Astrocyte of the cerebellum (primary cell): Measurements from ENCODE around the gene TRDMT1.

ENCODE experiments used
- DNase-seq: peaks from one replicate; pipeline ENCODE4 v3.0.0-alpha.2; 2011; ENCODE audit warnings: low read depth
- H3K4me3 ChIP-seq: 2 replicates; pipeline ENCODE4 v1.5.1; 2011; ENCODE audit warnings: mild to moderate bottlenecking, low read depth, low read length, moderate library complexity
- in situ Hi-C: cut with HindIII; loops from 2 replicates; pipeline ENCODE4 v1.10.0; 2017; ENCODE audit warnings: low sequenced_read_pairs
- TF ChIP-seq, protein P1 (sequence below): IDR thresholded peaks from 2 replicates; pipeline ENCODE4 v1.5.1; 2012; ENCODE audit warnings: low read length, low read depth, moderate library complexity, mild to moderate bottlenecking; ENCODE audit errors: missing control alignments

The TRDMT1 gene

DNA sequence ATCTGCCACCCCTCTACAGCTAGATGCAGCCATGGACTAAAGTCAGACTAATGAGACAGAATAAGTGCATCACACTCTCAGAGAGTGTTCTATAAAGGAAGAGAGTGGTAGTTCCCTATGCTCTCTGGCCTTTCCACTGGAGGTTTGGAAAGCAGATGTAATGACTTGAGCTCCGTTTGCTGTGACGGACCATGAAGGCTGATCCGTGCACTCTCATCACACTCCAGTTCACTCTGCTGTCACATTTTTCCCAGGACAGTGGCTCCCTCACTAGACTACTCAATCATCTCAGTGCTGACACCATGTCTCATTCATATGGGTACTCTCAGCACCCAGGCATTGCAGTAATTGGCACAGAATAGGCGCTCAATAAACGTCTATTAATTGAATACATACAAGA lies 20.4 kb downstream of the TRDMT1 start:
- no peak for DNase-seq
- in situ Hi-C loops, result no loop called here
- TF ChIP-seq, protein P1, sequence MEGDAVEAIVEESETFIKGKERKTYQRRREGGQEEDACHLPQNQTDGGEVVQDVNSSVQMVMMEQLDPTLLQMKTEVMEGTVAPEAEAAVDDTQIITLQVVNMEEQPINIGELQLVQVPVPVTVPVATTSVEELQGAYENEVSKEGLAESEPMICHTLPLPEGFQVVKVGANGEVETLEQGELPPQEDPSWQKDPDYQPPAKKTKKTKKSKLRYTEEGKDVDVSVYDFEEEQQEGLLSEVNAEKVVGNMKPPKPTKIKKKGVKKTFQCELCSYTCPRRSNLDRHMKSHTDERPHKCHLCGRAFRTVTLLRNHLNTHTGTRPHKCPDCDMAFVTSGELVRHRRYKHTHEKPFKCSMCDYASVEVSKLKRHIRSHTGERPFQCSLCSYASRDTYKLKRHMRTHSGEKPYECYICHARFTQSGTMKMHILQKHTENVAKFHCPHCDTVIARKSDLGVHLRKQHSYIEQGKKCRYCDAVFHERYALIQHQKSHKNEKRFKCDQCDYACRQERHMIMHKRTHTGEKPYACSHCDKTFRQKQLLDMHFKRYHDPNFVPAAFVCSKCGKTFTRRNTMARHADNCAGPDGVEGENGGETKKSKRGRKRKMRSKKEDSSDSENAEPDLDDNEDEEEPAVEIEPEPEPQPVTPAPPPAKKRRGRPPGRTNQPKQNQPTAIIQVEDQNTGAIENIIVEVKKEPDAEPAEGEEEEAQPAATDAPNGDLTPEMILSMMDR, result no peak
- no peak overlapping the region for H3K4me3 ChIP-seq

DNA sequence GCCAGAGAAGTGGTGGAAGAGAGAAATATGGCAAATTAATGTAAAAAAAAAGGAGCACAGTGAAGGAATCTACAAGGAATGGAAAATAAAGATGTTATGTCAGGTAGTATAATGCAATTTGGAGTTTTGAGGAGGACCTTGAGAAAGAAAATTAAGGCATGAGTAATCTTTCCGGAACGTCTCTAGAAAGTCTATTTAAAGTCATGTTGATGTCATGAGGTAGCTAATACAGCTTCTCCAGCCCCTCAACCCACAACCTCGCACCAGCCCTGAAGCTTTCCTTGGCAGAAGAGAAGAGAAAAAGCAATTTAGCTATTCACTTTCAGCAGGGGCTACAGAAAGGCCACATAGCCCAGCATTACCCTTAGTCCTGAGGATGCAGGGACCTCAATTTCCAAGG lies 22.5 kb downstream of the TRDMT1 start:
- TF ChIP-seq, protein P1, result no peak
- in situ Hi-C loops, result no loop called here

DNA sequence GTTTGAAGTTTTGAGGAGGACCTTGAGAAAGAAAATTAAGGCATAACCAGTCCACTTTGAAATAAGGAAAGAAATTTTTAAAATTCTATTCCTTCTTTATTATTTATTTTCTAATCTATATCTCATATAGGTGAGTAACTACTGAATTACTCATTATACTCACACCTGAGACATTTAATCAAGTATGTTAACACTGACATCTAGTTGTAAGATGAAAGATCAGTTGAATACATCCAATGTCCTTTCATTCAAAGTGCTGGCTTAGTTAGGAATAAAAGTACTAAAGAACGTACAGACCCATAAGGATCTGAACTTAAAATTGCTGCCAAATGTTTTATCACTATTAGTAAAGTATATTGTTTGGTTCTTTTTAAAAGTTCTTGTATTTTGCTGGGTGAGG lies 23.5 kb downstream of the TRDMT1 start:
- TF ChIP-seq, protein P1, result no peak
- H3K4me3 ChIP-seq, result no peak overlapping the region
- in situ Hi-C loops, result no loop called here
- DNase-seq, result no peak

More for the DNA sequence above, 22.5 kb downstream of the TRDMT1 start:
- H3K4me3 ChIP-seq, result no peak overlapping the region
- DNase-seq, result no peak

DNA sequence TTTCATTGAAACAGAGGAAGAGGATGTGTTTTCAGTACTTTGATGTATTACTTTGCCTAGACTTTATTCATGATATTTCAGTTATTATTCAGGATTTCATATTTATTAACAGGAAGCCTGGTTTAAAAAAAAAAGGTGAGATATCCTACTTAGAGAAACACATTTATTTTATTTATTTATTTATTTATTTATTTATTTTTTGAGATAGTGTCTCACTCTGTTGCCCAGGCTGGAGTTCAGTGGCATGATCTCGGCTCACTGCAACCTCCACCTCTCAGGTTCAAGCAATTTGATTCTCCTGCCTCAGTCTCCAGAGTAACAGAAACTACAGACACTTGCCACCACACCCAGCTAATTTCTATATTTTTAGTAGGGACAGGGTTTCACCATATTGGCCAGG lies 24.5 kb downstream of the TRDMT1 start:
- TF ChIP-seq, protein P1, result no peak
- in situ Hi-C loops, result no loop called here
- DNase-seq, result no peak
- H3K4me3 ChIP-seq, result no peak overlapping the region

DNA sequence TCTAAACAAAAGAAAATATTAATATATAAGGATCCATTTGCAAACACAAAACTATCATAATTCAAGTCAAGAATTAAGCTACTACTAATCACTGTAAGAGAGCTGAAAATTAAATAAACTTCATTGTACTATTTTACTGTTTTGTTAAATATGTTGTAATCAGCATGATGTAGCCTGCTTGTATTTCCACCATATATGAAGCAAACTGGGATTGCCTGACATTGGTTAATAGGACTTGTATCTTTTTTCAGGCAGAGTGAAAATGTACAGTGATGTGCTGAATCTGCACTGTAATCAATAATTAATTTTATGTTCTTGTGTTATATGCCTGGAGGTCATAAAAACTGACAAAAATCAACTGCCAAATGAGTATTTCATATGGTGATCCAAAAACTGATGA lies 25.4 kb downstream of the TRDMT1 start:
- DNase-seq, result no peak
- in situ Hi-C loops, result no loop called here

DNA sequence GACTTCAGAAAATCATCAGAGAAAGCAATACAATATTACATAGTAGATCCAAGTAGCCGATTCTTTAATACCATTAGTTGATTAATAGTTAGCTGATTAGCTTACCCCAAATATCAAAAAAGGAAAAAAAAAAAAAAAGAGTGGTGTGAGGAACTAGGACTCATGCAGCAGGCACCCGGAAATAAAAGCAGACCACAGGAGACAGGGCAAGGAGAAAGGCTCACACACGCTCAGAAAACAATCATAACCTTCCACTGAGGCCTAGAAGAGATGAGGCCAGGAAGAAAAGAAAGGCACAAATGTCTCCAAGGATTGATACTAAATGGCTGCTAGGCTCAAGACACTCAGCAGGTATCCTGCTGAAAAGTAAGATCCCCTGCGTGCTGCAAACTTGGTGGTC lies 25.9 kb downstream of the TRDMT1 start:
- in situ Hi-C loops, result no loop called here
- TF ChIP-seq, protein P1, result no peak
- no peak for DNase-seq
- no peak overlapping the region for H3K4me3 ChIP-seq

More for the DNA sequence above, 25.4 kb downstream of the TRDMT1 start:
- TF ChIP-seq, protein P1, result no peak
- no peak overlapping the region for H3K4me3 ChIP-seq

DNA sequence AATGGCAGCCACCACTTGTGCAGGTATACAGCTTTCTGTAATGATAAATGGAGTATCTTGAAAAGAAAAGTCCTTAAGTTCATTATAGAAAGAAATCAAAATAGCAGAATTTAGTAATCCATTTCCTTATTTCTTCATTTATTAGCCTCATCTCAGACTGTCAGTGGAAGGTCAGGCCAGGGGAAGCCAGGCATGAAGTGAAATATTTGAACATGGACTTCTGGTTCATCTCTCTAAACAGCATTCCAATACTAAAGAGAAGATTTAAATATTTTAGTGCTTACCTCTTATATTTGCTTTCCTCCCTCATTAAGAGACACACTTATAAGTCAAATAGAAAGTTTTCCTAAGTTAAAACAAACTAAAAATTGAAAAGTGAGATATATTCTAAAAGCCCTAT lies 26.8 kb downstream of the TRDMT1 start:
- H3K4me3 ChIP-seq, result no peak overlapping the region
- no peak for DNase-seq
- in situ Hi-C loops, result no loop called here
- TF ChIP-seq, protein P1, result no peak
